ENCODE measurements around the gene CMIP. TPM values are rescaled to one million over a fixed set of nuclear protein-coding genes. Genes with fewer than 3 reads are reported as not detected.

Gene CMIP
- polyA plus RNA-seq, 1 donor from 2014 or later, result 15.1 TPM

GRCh38 chr16:81604960-81605383 is 160.4 kb downstream of the CMIP start (continued):
- TF ChIP-seq REST (IDR thresholded peaks at IDR 0.05; ENCODE audit: borderline replicate concordance) (no peak), EZH2 (IDR thresholded peaks at IDR 0.05; ENCODE audit: borderline replicate concordance, insufficient read depth, low read length, poor library complexity, severe bottlenecking) (no peak)

GRCh38 chr16:81606039-81606438 is 161.4 kb downstream of the CMIP start:
- no peak overlapping the region for H2AFZ ChIP-seq (ENCODE audit: low read depth, low read length)
- no peaks in the 10 kb centered on the region for H3K9me3 ChIP-seq (ENCODE audit: low read length)
- H3K9me2 ChIP-seq (ENCODE audit: insufficient read depth, low read length), result no peaks in the 10 kb centered on the region
- no peak overlapping the region for H3K27ac ChIP-seq (ENCODE audit: low read length)
- no peak overlapping the region for H3K4me3 ChIP-seq (ENCODE audit: low read length)
- H3F3A ChIP-seq (ENCODE audit: insufficient read depth, low read length, poor library complexity, severe bottlenecking), result no peaks in the 10 kb centered on the region
- no peaks in the 10 kb centered on the region for H4K20me1 ChIP-seq (ENCODE audit: insufficient read depth)
- H3K4me2 ChIP-seq (ENCODE audit: low read length), result no peak overlapping the region
- H3K27me3 ChIP-seq (ENCODE audit: insufficient read depth, low read depth, low read length), result no peaks in the 10 kb centered on the region
- H3K9ac ChIP-seq (ENCODE audit: low read length), result no peak overlapping the region
- H3K79me2 ChIP-seq (replicated peaks; ENCODE audit: insufficient read depth, low read length), result peaks cover 27% of the 10 kb centered on the region
- H3K36me3 ChIP-seq (ENCODE audit: insufficient read depth, low read length), result peaks cover 13% of the 10 kb centered on the region
- TF ChIP-seq EZH2 (IDR thresholded peaks at IDR 0.05; ENCODE audit: borderline replicate concordance, insufficient read depth, low read length, poor library complexity, severe bottlenecking), result no peak
- no peak for TF ChIP-seq RAD21 (conservative IDR thresholded peaks at IDR 0.05)
- TF ChIP-seq SMC3 (conservative IDR thresholded peaks at IDR 0.05; ENCODE audit: poor library complexity), result no peak
- no peak for TF ChIP-seq REST (IDR thresholded peaks at IDR 0.05; ENCODE audit: borderline replicate concordance)
- TF ChIP-seq MXI1 (conservative IDR thresholded peaks at IDR 0.05; ENCODE audit: poor library complexity, severe bottlenecking), result no peak
- TF ChIP-seq EP300 (conservative IDR thresholded peaks at IDR 0.05; ENCODE audit: poor library complexity, severe bottlenecking), result no peak
- no peak for TF ChIP-seq POLR2AphosphoS5 (IDR thresholded peaks at IDR 0.05)
- TF ChIP-seq TAF1 (IDR thresholded peaks at IDR 0.05; ENCODE audit: low read depth), result no peak
- no peak for TF ChIP-seq CTCF (IDR thresholded peaks at IDR 0.05; ENCODE audit: poor library complexity, severe bottlenecking)
